Loucy (cell line): ENCODE data around the gene UBE2Q2.
"Not testable (repeated sequence)": the region's sequence is repeated elsewhere in the genome, so short reads cannot be mapped to it uniquely, and the experiment has no call there.

Experiments
- H2AFZ ChIP-seq: fragments of 200-600 bp; sonication (generic); 2 replicates; pipeline ENCODE4 v1.6.0; 2016; ENCODE audit warnings: antibody characterized with exemption, mild to moderate bottlenecking, low read length, moderate library complexity
- H3F3A ChIP-seq: fragments of 200-600 bp; 2 replicates; pipeline ENCODE4 v1.6.0; 2016; ENCODE audit warnings: antibody characterized with exemption, low read depth, mild to moderate bottlenecking
- H3K27me3 ChIP-seq: fragments of 200-600 bp; sonication (generic); 2 replicates; pipeline ENCODE4 v1.6.1; 2014; ENCODE audit warnings: low read length, mild to moderate bottlenecking; ENCODE audit not compliant: insufficient read depth, poor library complexity, severe bottlenecking
- H3K36me3 ChIP-seq: fragments of 200-600 bp; sonication (generic); 2 replicates; pipeline ENCODE4 v1.6.1; 2016; ENCODE audit warnings: low read length; ENCODE audit not compliant: insufficient read depth
- H3K4me1 ChIP-seq: fragments of 200-600 bp; sonication (generic); 2 replicates; pipeline ENCODE4 v1.5.1; 2014; ENCODE audit warnings: low read length, mild to moderate bottlenecking; ENCODE audit not compliant: insufficient read depth, poor library complexity, severe bottlenecking
- H3K4me2 ChIP-seq: fragments of 200-600 bp; sonication (generic); 2 replicates; pipeline ENCODE4 v1.6.0; 2014; ENCODE audit warnings: antibody characterized with exemption, low read length, low read depth, mild to moderate bottlenecking; ENCODE audit not compliant: poor library complexity, severe bottlenecking
- H3K4me3 ChIP-seq: fragments of 200-600 bp; sonication (generic); 2 replicates; pipeline ENCODE4 v1.5.1; 2014; ENCODE audit warnings: low read length, mild to moderate bottlenecking, mixed read lengths; ENCODE audit not compliant: poor library complexity, severe bottlenecking
- H3K79me2 ChIP-seq: fragments of 200-600 bp; sonication (generic); 2 replicates; pipeline ENCODE4 v1.6.1; 2014; ENCODE audit warnings: low read length; ENCODE audit not compliant: insufficient read depth
- H3K9ac ChIP-seq: fragments of 200-600 bp; sonication (generic); 2 replicates; pipeline ENCODE4 v1.6.0; 2014; ENCODE audit warnings: mild to moderate bottlenecking, low read depth, low read length, moderate library complexity; ENCODE audit not compliant: poor library complexity, severe bottlenecking
- H3K9me2 ChIP-seq: fragments of 200-600 bp; sonication (generic); replicated peaks from 2 replicates; pipeline ENCODE4 v1.6.1; 2016; ENCODE audit warnings: low read depth, low read length, mixed read lengths
- H3K9me3 ChIP-seq: fragments of 200-600 bp; sonication (generic); 2 replicates; pipeline ENCODE4 v1.6.1; 2014; ENCODE audit warnings: mild to moderate bottlenecking, antibody characterized with exemption, low read length, low read depth; ENCODE audit not compliant: insufficient read depth
- H4K20me1 ChIP-seq: fragments of 200-600 bp; sonication (generic); 2 replicates; pipeline ENCODE4 v1.6.0; 2014; ENCODE audit warnings: antibody characterized with exemption, low read length, mild to moderate bottlenecking; ENCODE audit not compliant: insufficient read depth, poor library complexity, severe bottlenecking
- CTCF ChIP-seq: fragments of 200-600 bp; sonication (generic); conservative IDR thresholded peaks from 2 replicates; pipeline ENCODE4 v1.5.1; 2014; ENCODE audit warnings: mild to moderate bottlenecking, antibody characterized with exemption, low read length
- EZH2phosphoT487 ChIP-seq: fragments of 200-600 bp; IDR thresholded peaks from 2 replicates; pipeline ENCODE4 v1.6.1; 2018; ENCODE audit warnings: antibody characterized with exemption, mild to moderate bottlenecking, moderate library complexity, borderline replicate concordance

UBE2Q2 gene

GRCh38 chr15:75842722-75843677 is at the start of gene UBE2Q2:
Gene UBE2Q2, plus strand, starts transcription at chr15:75843447. Its CDS starts 220 bp downstream, at chr15:75843667.
- Histone ChIP-seq H4K20me1 (peaks cover 41% of the 10 kb centered on the region), H3K4me1 (peaks cover 36% of the 10 kb centered on the region), H3K9me2 (no peaks in the 10 kb centered on the region), H2AFZ (peak within 1 kb of the TSS; percentile 84), H3K27me3 (peaks cover 5% of the 10 kb centered on the region), H3F3A (peaks cover 15% of the 10 kb centered on the region), H3K4me3 (peak within 1 kb of the TSS; percentile 89), H3K79me2 (peaks cover 45% of the 10 kb centered on the region), H3K9ac (peak within 1 kb of the TSS; percentile 95), H3K4me2 (peak within 1 kb of the TSS; percentile 97), H3K36me3 (no peaks in the 10 kb centered on the region), H3K9me3 (no peaks in the 10 kb centered on the region)
- TF ChIP-seq EZH2phosphoT487 (no peak), CTCF (no peak)

GRCh38 chr15:75796321-75796720 is 46.9 kb upstream of the UBE2Q2 start:
- no peaks in the 10 kb centered on the region for H3F3A ChIP-seq
- H3K4me1 ChIP-seq = no peaks in the 10 kb centered on the region
- H3K36me3 ChIP-seq = no peaks in the 10 kb centered on the region
- H3K27me3 ChIP-seq = no peaks in the 10 kb centered on the region
- H3K9ac ChIP-seq = no peak overlapping the region
- H3K4me2 ChIP-seq = no peak overlapping the region
- H3K79me2 ChIP-seq = no peaks in the 10 kb centered on the region
- no peaks in the 10 kb centered on the region for H3K9me2 ChIP-seq
- H3K9me3 ChIP-seq = no peaks in the 10 kb centered on the region
- no peaks in the 10 kb centered on the region for H4K20me1 ChIP-seq
- no peak for TF ChIP-seq EZH2phosphoT487
- H3K4me3 ChIP-seq = no peak overlapping the region
- no peak overlapping the region for H2AFZ ChIP-seq

- not testable (repeated sequence) for H3K4me2 ChIP-seq, H3F3A ChIP-seq, H3K9me2 ChIP-seq, H3K79me2 ChIP-seq, H3K4me1 ChIP-seq, H2AFZ ChIP-seq, H4K20me1 ChIP-seq, H3K4me3 ChIP-seq, H3K9ac ChIP-seq, H3K27me3 ChIP-seq, H3K9me3 ChIP-seq, H3K36me3 ChIP-seq
Measured at GRCh38 chr15:75797146-75797545, 46.1 kb upstream of the UBE2Q2 start.

GRCh38 chr15:75799190-75799589 is 44.1 kb upstream of the UBE2Q2 start:
- Histone ChIP-seq H3K9me2 (no peaks in the 10 kb centered on the region), H3K4me3 (no peak overlapping the region), H3K79me2 (no peaks in the 10 kb centered on the region), H2AFZ (no peak overlapping the region), H3K4me2 (no peak overlapping the region), H4K20me1 (no peaks in the 10 kb centered on the region), H3K9me3 (no peaks in the 10 kb centered on the region), H3K27me3 (no peaks in the 10 kb centered on the region), H3K9ac (no peak overlapping the region), H3F3A (no peaks in the 10 kb centered on the region), H3K36me3 (no peaks in the 10 kb centered on the region), H3K4me1 (peaks cover 3% of the 10 kb centered on the region)
- TF ChIP-seq EZH2phosphoT487 (no peak), CTCF (no peak)

- not testable (repeated sequence) for H3K4me3 ChIP-seq, H3K4me2 ChIP-seq, H2AFZ ChIP-seq
Measured at GRCh38 chr15:75800409-75800808, 42.8 kb upstream of the UBE2Q2 start.

More at GRCh38 chr15:75800409-75800808, 42.8 kb upstream of the UBE2Q2 start:
- H3K79me2 ChIP-seq, H4K20me1 ChIP-seq, H3K4me1 ChIP-seq, H3K9ac ChIP-seq, H3K9me3 ChIP-seq, H3K9me2 ChIP-seq, H3K27me3 ChIP-seq, H3F3A ChIP-seq, H3K36me3 ChIP-seq: not testable (repeated sequence)
